Hepatocyte (in vitro differentiated cells): ENCODE measurements around the gene SC5D. TPM values are rescaled to one million over a fixed set of nuclear protein-coding genes. Genes with fewer than 3 reads are reported as not detected.

ENCODE experiments used
- DNase-seq: peaks from one replicate; pipeline ENCODE4 v3.0.0-alpha.2; 2016; ENCODE audit warnings: low spot score
- H2AFZ ChIP-seq: fragments of 200-600 bp; sonication (generic); 2 replicates; pipeline ENCODE4 v1.6.0; 2016; ENCODE audit warnings: antibody characterized with exemption, mild to moderate bottlenecking
- H3K27ac ChIP-seq: fragments of 200-600 bp; sonication (generic); 2 replicates; pipeline ENCODE4 v1.5.1; 2016; ENCODE audit warnings: mild to moderate bottlenecking
- H3K27me3 ChIP-seq: fragments of 200-600 bp; sonication (generic); 2 replicates; pipeline ENCODE4 v1.6.1; 2016
- H3K36me3 ChIP-seq: fragments of 200-600 bp; sonication (generic); replicated peaks from 2 replicates; pipeline ENCODE4 v1.5.1; 2016; ENCODE audit warnings: low read depth; ENCODE audit not compliant: insufficient read depth
- H3K4me1 ChIP-seq: fragments of 200-600 bp; sonication (generic); 2 replicates; pipeline ENCODE4 v1.5.1; 2016; ENCODE audit warnings: mild to moderate bottlenecking, moderate library complexity; ENCODE audit not compliant: insufficient read depth
- H3K4me2 ChIP-seq: fragments of 200-600 bp; sonication (generic); 2 replicates; pipeline ENCODE4 v1.6.0; 2016
- H3K4me3 ChIP-seq: fragments of 200-600 bp; sonication (generic); 2 replicates; pipeline ENCODE4 v1.5.1; 2016; ENCODE audit warnings: mild to moderate bottlenecking
- H3K79me2 ChIP-seq: fragments of 200-600 bp; sonication (generic); 2 replicates; pipeline ENCODE4 v1.6.0; 2017; ENCODE audit warnings: mild to moderate bottlenecking
- H3K9me2 ChIP-seq: fragments of 200-600 bp; sonication (generic); replicated peaks from 2 replicates; pipeline ENCODE4 v1.6.0; 2017; ENCODE audit warnings: mild to moderate bottlenecking; ENCODE audit not compliant: insufficient read depth
- H3K9me3 ChIP-seq: fragments of 200-600 bp; sonication (generic); 2 replicates; pipeline ENCODE4 v1.5.1; 2016; ENCODE audit warnings: low read depth, mild to moderate bottlenecking
- H4K20me1 ChIP-seq: fragments of 200-600 bp; sonication (generic); 2 replicates; pipeline ENCODE4 v1.6.0; 2016; ENCODE audit warnings: mild to moderate bottlenecking; ENCODE audit not compliant: insufficient read depth, poor library complexity, severe bottlenecking
- CTCF ChIP-seq: fragments of 200-600 bp; sonication (generic); IDR thresholded peaks from 2 replicates; pipeline ENCODE4 v1.5.1; 2016; ENCODE audit warnings: antibody characterized with exemption, mild to moderate bottlenecking; ENCODE audit not compliant: poor library complexity
- EZH2 ChIP-seq: fragments of 200-600 bp; sonication (generic); IDR thresholded peaks from 2 replicates; pipeline ENCODE4 v1.6.1; 2016; ENCODE audit warnings: antibody characterized with exemption, mild to moderate bottlenecking, borderline replicate concordance
- EZH2phosphoT487 ChIP-seq: fragments of 200-600 bp; sonication (generic); IDR thresholded peaks from one replicate; pipeline ENCODE4 v1.6.1; 2018; ENCODE audit warnings: antibody characterized with exemption, mild to moderate bottlenecking, low read depth, moderate library complexity; ENCODE audit not compliant: unreplicated experiment, severe bottlenecking
- WGBS: methylation state at CpG from one replicate; pipeline ENCODE4 v1.1.6; 2016; ENCODE audit warnings: low lambda C conversion rate; ENCODE audit errors: missing lambda C conversion rate; 5-methylcytosine and 5-hydroxymethylcytosine counted together
- polyA plus RNA-seq: library from polyadenylated mRNA; unstranded; fragments of >200 nt; fragmentation: Nextera tagmentation; extraction: Ambion mirVana; gene quantifications from 2 replicates; pipeline ENCODE4 v1.2.1, GENCODE V29; 2016
- total RNA-seq: library from RNA; depleted of rRNA; stranded (reverse); fragments of >200 nt; gene quantifications from 2 replicates; pipeline ENCODE4 v1.2.3, GENCODE V29; 2014

SC5D gene
- total and polyA plus RNA-seq, 2 experiments from 2014 or later = 124 to 164 TPM

DNA sequence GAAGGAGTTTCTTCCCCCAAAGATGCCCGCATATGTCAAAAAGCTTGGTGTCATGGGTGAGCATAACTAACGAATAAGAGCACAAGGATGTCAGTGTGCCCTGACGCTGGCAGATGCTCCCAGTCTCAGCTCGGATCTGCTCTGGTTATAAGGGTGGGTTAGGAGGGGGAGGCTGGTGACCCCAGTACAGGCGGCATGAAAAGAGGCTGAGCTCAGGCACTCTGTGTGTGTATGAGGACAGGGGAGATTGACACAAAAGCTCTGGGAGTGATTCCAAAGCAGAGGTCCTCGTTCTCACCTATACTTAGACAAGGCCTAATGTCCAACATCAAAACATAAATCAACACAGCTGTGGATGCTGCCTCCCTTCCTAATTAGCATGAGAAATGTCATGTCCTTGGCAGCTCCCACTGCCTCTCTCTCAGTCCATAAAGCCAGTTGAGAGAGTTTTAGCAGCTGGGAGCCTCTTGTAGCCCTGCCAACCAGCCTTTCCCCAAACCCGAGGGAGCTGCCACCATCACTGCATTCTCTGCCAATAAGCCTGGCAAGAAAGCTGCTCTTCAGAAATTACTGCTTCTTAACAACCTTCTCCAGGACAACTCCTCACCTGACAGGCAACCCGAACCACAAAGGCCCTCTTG is 59.8 kb downstream of the SC5D start:
- no peak for DNase-seq
- H3K9me2 ChIP-seq = no peaks in the 10 kb centered on the region
- H2AFZ ChIP-seq = no peak overlapping the region
- TF ChIP-seq CTCF (no peak), EZH2phosphoT487 (no peak), EZH2 (no peak)
- H3K4me3 ChIP-seq = no peak overlapping the region
- H3K36me3 ChIP-seq = no peaks in the 10 kb centered on the region
- H3K4me2 ChIP-seq = no peak overlapping the region
- no peaks in the 10 kb centered on the region for H4K20me1 ChIP-seq
- H3K79me2 ChIP-seq = no peaks in the 10 kb centered on the region
- WGBS = 77% methylated on average over 8 of the region's 8 CpGs
- peaks cover 11% of the 10 kb centered on the region for H3K4me1 ChIP-seq
- H3K27me3 ChIP-seq = no peaks in the 10 kb centered on the region
- no peak overlapping the region for H3K27ac ChIP-seq
- no peaks in the 10 kb centered on the region for H3K9me3 ChIP-seq

- no peak overlapping the region for H3K27ac ChIP-seq
- H3K79me2 ChIP-seq = no peaks in the 10 kb centered on the region
- no peaks in the 10 kb centered on the region for H3K27me3 ChIP-seq
- H3K4me3 ChIP-seq = no peak overlapping the region
- H4K20me1 ChIP-seq = no peaks in the 10 kb centered on the region
- no peak for DNase-seq
- no peaks in the 10 kb centered on the region for H3K9me2 ChIP-seq
- no peak overlapping the region for H3K4me2 ChIP-seq
- no peaks in the 10 kb centered on the region for H3K36me3 ChIP-seq
- 100% methylated on average over 1 of the region's 1 CpG for WGBS
- H3K4me1 ChIP-seq = peaks cover 5% of the 10 kb centered on the region
- no peak overlapping the region for H2AFZ ChIP-seq
- no peaks in the 10 kb centered on the region for H3K9me3 ChIP-seq
- no peak for TF ChIP-seq EZH2phosphoT487
- no peak for TF ChIP-seq EZH2
- TF ChIP-seq CTCF = no peak
Observed at GRCh38 chr11:121354192-121354591, 61.6 kb downstream of the SC5D start.

DNA sequence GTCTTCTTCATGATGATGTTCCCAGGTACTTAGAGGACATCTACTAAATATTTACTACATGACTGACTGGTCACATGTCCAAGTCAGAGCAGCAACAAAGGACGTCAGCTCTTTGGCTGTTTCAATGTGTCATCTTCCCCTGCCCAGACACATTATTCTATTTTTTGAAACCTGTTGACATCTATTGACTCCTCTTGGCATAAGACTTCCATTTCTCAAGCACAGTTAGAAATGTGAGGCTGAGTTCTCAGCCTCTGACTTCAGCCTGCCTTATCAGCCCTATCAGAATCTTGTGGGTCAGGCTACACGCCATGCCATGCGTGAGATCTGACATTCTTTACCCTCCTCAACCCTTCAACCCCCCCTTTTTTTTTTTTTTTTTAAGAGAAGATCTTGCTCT is 63.8 kb downstream of the SC5D start:
- WGBS = 88% methylated on average over 3 of the region's 3 CpGs
- Histone ChIP-seq H3K9me3 (no peaks in the 10 kb centered on the region), H4K20me1 (no peaks in the 10 kb centered on the region), H3K27ac (no peak overlapping the region), H3K4me3 (no peak overlapping the region), H2AFZ (no peak overlapping the region), H3K9me2 (no peaks in the 10 kb centered on the region), H3K27me3 (no peaks in the 10 kb centered on the region), H3K4me1 (no peaks in the 10 kb centered on the region), H3K4me2 (no peak overlapping the region), H3K36me3 (no peaks in the 10 kb centered on the region), H3K79me2 (no peaks in the 10 kb centered on the region)
- no peak for DNase-seq
- TF ChIP-seq CTCF (no peak), EZH2phosphoT487 (no peak), EZH2 (no peak)

Other genes with a start within 250 kb of the SC5D start
- 0.12 and 0.50 TPM in 2 replicates for gene TECTA, start 191.5 kb upstream of the SC5D start, total RNA-seq
- gene TECTA, start 191.5 kb upstream of the SC5D start, polyA plus RNA-seq = 0.17 and 0.44 TPM in 2 replicates
- 26.5 and 29.2 TPM in 2 replicates for gene SORL1, start 159.5 kb downstream of the SC5D start, total RNA-seq
- 13.5 and 14.9 TPM in 2 replicates for gene SORL1, start 159.5 kb downstream of the SC5D start, polyA plus RNA-seq